ENCODE measurements around the gene UBALD2. TPM values are rescaled to one million over a fixed set of nuclear protein-coding genes. Genes with fewer than 3 reads are reported as not detected.
"Not testable (repeated sequence)": the region's sequence is repeated elsewhere in the genome, so short reads cannot be mapped to it uniquely, and the experiment has no call there.

Gene UBALD2
- total and polyA plus RNA-seq, 4 donors = 4.1 to 46.9 (median 32.8) TPM

- Histone ChIP-seq H3K9me3 (ENCODE audit: control insufficient read depth, insufficient read depth, low read length) (no peaks in the 10 kb centered on the region), H3K27me3 (ENCODE audit: control insufficient read depth, insufficient read depth, low read length) (no peaks in the 10 kb centered on the region), H3K36me3 (ENCODE audit: control insufficient read depth, insufficient read depth, low read length) (peaks cover 47% of the 10 kb centered on the region), H3K4me1 (ENCODE audit: control insufficient read depth, insufficient read depth, low read length) (no peaks in the 10 kb centered on the region), H3K27ac (ENCODE audit: low read depth, low read length) (no peak overlapping the region), H3K4me3 (ENCODE audit: low read depth, low read length) (no peak overlapping the region)
- WGBS (ENCODE audit: insufficient coverage) = 80% methylated on average over 7 of the region's 7 CpGs
- no peak for DNase-seq (ENCODE audit: low read depth in 4 of 6, low spot score in 6 of 6)
Observed at GRCh38 chr17:76293106-76293505, 28.0 kb downstream of the UBALD2 start.

GRCh38 chr17:76296186-76296585, 31.0 kb downstream of the UBALD2 start:
- Histone ChIP-seq H3K36me3 (ENCODE audit: control insufficient read depth, insufficient read depth, low read length) (peaks cover 29% of the 10 kb centered on the region), H3K27ac (ENCODE audit: low read depth, low read length) (no peak overlapping the region), H3K9me3 (ENCODE audit: control insufficient read depth, insufficient read depth, low read length) (no peaks in the 10 kb centered on the region), H3K4me1 (ENCODE audit: control insufficient read depth, insufficient read depth, low read length) (no peaks in the 10 kb centered on the region), H3K4me3 (ENCODE audit: low read depth, low read length) (no peak overlapping the region), H3K27me3 (ENCODE audit: control insufficient read depth, insufficient read depth, low read length) (no peaks in the 10 kb centered on the region)
- no peak for DNase-seq (ENCODE audit: low read depth in 4 of 6, low spot score in 6 of 6)
- WGBS (ENCODE audit: insufficient coverage) = 63% methylated on average over 2 of the region's 4 CpGs

DNA sequence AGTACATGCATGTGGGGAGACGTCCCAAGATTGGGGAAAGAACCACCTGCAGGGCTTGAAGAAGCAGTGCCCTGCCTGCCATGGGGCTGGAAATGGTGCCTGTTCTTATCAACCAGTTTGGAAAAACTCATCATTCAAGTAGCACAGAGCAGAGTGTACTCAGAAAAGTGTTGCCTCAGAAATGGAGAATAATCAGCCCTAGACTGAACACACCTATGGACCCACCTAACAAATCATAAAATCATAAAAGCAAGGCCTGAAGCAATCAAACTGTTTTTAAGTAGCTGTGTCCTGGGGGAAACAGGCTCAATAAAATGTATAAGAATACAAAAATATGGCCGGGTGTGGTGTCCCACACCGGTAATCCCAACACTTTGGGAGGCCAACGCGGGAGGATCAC, 31.7 kb downstream of the UBALD2 start:
- peaks cover 24% of the 10 kb centered on the region for H3K36me3 ChIP-seq (ENCODE audit: control insufficient read depth, insufficient read depth, low read length)
- no peaks in the 10 kb centered on the region for H3K27me3 ChIP-seq (ENCODE audit: control insufficient read depth, insufficient read depth, low read length)
- H3K27ac ChIP-seq (ENCODE audit: low read depth, low read length) = no peak overlapping the region
- H3K4me1 ChIP-seq (ENCODE audit: control insufficient read depth, insufficient read depth, low read length) = no peaks in the 10 kb centered on the region
- no peaks in the 10 kb centered on the region for H3K9me3 ChIP-seq (ENCODE audit: control insufficient read depth, insufficient read depth, low read length)
- no peak overlapping the region for H3K4me3 ChIP-seq (ENCODE audit: low read depth, low read length)
- no peak for DNase-seq (ENCODE audit: low read depth in 4 of 6, low spot score in 6 of 6)
- 100% methylated on average over 1 of the region's 5 CpGs for WGBS (ENCODE audit: insufficient coverage)

GRCh38 chr17:76297436-76297835, 32.3 kb downstream of the UBALD2 start:
- Histone ChIP-seq H3K9me3 (ENCODE audit: control insufficient read depth, insufficient read depth, low read length) (no peaks in the 10 kb centered on the region), H3K27ac (ENCODE audit: low read depth, low read length) (no peak overlapping the region), H3K4me1 (ENCODE audit: control insufficient read depth, insufficient read depth, low read length) (no peaks in the 10 kb centered on the region), H3K27me3 (ENCODE audit: control insufficient read depth, insufficient read depth, low read length) (no peaks in the 10 kb centered on the region), H3K4me3 (ENCODE audit: low read depth, low read length) (no peak overlapping the region), H3K36me3 (ENCODE audit: control insufficient read depth, insufficient read depth, low read length) (peaks cover 20% of the 10 kb centered on the region)
- DNase-seq (ENCODE audit: low read depth in 4 of 6, low spot score in 6 of 6) = no peak
- WGBS (ENCODE audit: insufficient coverage) = 90% methylated on average over 3 of the region's 3 CpGs

DNA sequence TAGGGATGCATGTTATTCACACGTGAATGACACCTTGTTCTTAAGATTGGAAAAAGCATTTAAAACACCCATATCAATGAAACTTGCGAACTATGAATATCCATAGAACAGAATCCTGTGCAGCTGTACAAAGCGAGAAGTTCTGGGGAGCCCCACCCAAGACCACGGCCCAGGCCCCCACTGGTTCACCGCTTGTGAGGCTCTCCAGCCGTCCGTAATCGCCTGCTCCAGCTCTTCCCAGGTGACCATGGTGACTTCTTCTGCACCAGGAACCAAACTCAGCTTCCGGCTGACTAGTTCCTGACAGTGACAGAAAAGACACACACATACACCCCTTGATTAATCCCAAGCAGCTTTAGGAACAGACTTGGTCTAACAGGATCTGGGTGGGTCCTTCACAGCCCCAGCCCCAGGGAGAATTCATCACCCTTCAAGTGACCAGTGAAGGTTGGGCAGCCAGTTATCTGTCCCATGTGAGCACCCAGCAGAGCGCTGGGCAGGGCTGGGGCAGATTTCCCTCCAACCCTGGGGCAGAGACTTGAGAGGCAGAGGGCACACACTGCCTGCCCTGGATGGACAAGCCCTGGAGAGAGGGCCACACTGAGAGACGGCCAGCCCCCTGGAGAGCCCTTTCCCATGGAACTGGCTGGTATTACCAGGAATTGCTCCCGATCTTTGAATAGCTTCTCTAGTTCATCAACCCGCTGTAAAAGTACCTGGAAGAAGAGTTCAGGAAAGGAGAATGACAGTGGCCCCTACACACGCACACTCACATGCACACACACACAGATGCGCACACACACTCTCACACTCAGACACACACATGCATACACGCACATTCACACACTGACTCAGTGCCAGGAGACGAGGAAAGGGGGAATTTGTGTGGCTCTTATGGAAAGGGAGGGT, 39.3 kb downstream of the UBALD2 start:
- H3K4me3 ChIP-seq (ENCODE audit: low read depth, low read length) = no peak overlapping the region
- H3K27me3 ChIP-seq (ENCODE audit: control insufficient read depth, insufficient read depth, low read length) = no peaks in the 10 kb centered on the region
- 86% methylated on average over 10 of the region's 17 CpGs for WGBS (ENCODE audit: insufficient coverage)
- H3K9me3 ChIP-seq (ENCODE audit: control insufficient read depth, insufficient read depth, low read length) = no peaks in the 10 kb centered on the region
- H3K4me1 ChIP-seq (ENCODE audit: control insufficient read depth, insufficient read depth, low read length) = no peaks in the 10 kb centered on the region
- H3K27ac ChIP-seq (ENCODE audit: low read depth, low read length) = no peak overlapping the region
- H3K36me3 ChIP-seq (ENCODE audit: control insufficient read depth, insufficient read depth, low read length) = peaks cover 45% of the 10 kb centered on the region
- no peak for DNase-seq (ENCODE audit: low read depth in 4 of 6, low spot score in 6 of 6)

- DNase-seq (ENCODE audit: low read depth in 4 of 6, low spot score in 6 of 6); H3K4me1 ChIP-seq (ENCODE audit: control insufficient read depth, insufficient read depth, low read length); H3K4me3 ChIP-seq (ENCODE audit: low read depth, low read length); H3K9me3 ChIP-seq (ENCODE audit: control insufficient read depth, insufficient read depth, low read length); H3K27ac ChIP-seq (ENCODE audit: low read depth, low read length); H3K27me3 ChIP-seq (ENCODE audit: control insufficient read depth, insufficient read depth, low read length): not testable (repeated sequence)
- peaks cover 48% of the 10 kb centered on the region for H3K36me3 ChIP-seq (ENCODE audit: control insufficient read depth, insufficient read depth, low read length)
- WGBS (ENCODE audit: insufficient coverage) = 94% methylated on average over 3 of the region's 3 CpGs
Observed at GRCh38 chr17:76305135-76305454, 39.9 kb downstream of the UBALD2 start.

GRCh38 chr17:76307299-76307965, 42.3 kb downstream of the UBALD2 start:
- no peak overlapping the region for H3K27ac ChIP-seq (ENCODE audit: low read depth, low read length)
- H3K4me3 ChIP-seq (ENCODE audit: low read depth, low read length) = no peak overlapping the region
- no peaks in the 10 kb centered on the region for H3K27me3 ChIP-seq (ENCODE audit: control insufficient read depth, insufficient read depth, low read length)
- peaks cover 51% of the 10 kb centered on the region for H3K36me3 ChIP-seq (ENCODE audit: control insufficient read depth, insufficient read depth, low read length)
- 94% methylated on average over 58 of the region's 58 CpGs for WGBS (ENCODE audit: insufficient coverage)
- no peaks in the 10 kb centered on the region for H3K4me1 ChIP-seq (ENCODE audit: control insufficient read depth, insufficient read depth, low read length)
- no peak for DNase-seq (ENCODE audit: low read depth in 4 of 6, low spot score in 6 of 6)
- no peaks in the 10 kb centered on the region for H3K9me3 ChIP-seq (ENCODE audit: control insufficient read depth, insufficient read depth, low read length)

DNA sequence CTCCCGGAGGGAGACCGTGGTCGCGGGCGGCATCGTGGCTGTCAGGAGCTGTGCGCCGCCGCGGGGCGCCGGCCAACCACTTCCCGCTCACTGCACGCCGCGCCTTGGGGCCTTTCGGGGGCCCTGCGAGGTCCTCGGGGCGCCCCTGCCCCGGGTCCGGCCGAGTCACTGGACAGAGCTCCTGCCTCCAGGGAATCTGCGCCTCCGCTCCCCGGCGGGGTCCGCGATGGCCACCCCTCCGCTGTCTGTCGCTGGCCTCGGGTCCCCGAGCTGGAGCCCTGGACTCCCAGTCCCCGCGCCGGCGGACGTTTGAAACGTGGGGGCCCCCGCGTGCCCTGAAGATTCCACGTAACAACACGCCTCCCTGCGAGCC, 42.8 kb downstream of the UBALD2 start, which contains the start of gene QRICH2:
TSS of gene QRICH2 (minus strand) at position 311 of the 373 bp plus-strand sequence. CDS start at position 33, 278 bp downstream.
- WGBS (ENCODE audit: insufficient coverage) = 94% methylated on average over 44 of the region's 44 CpGs
- no peak within 1 kb of the TSS for H3K27ac ChIP-seq (ENCODE audit: low read depth, low read length)
- H3K27me3 ChIP-seq (ENCODE audit: control insufficient read depth, insufficient read depth, low read length) = no peaks in the 10 kb centered on the region
- DNase-seq (ENCODE audit: low read depth in 4 of 6, low spot score in 6 of 6) = no peak
- no peaks in the 10 kb centered on the region for H3K9me3 ChIP-seq (ENCODE audit: control insufficient read depth, insufficient read depth, low read length)
- no peaks in the 10 kb centered on the region for H3K4me1 ChIP-seq (ENCODE audit: control insufficient read depth, insufficient read depth, low read length)
- H3K36me3 ChIP-seq (ENCODE audit: control insufficient read depth, insufficient read depth, low read length) = peaks cover 54% of the 10 kb centered on the region
- H3K4me3 ChIP-seq (ENCODE audit: low read depth, low read length) = no peak within 1 kb of the TSS

GRCh38 chr17:76309461-76309860, 44.3 kb downstream of the UBALD2 start:
- H3K4me3 ChIP-seq (ENCODE audit: low read depth, low read length) = no peak overlapping the region
- DNase-seq (ENCODE audit: low read depth in 4 of 6, low spot score in 6 of 6) = no peak
- H3K4me1 ChIP-seq (ENCODE audit: control insufficient read depth, insufficient read depth, low read length) = no peaks in the 10 kb centered on the region
- no CpG with 5 or more reads among the region's 4 CpGs for WGBS (ENCODE audit: insufficient coverage)
- no peaks in the 10 kb centered on the region for H3K27me3 ChIP-seq (ENCODE audit: control insufficient read depth, insufficient read depth, low read length)
- H3K27ac ChIP-seq (ENCODE audit: low read depth, low read length) = no peak overlapping the region
- H3K36me3 ChIP-seq (ENCODE audit: control insufficient read depth, insufficient read depth, low read length) = peaks cover 57% of the 10 kb centered on the region
- no peaks in the 10 kb centered on the region for H3K9me3 ChIP-seq (ENCODE audit: control insufficient read depth, insufficient read depth, low read length)

- Histone ChIP-seq H3K4me1 (ENCODE audit: control insufficient read depth, insufficient read depth, low read length) (no peaks in the 10 kb centered on the region), H3K4me3 (ENCODE audit: low read depth, low read length) (no peak overlapping the region), H3K9me3 (ENCODE audit: control insufficient read depth, insufficient read depth, low read length) (no peaks in the 10 kb centered on the region), H3K27me3 (ENCODE audit: control insufficient read depth, insufficient read depth, low read length) (no peaks in the 10 kb centered on the region), H3K36me3 (ENCODE audit: control insufficient read depth, insufficient read depth, low read length) (peaks cover 38% of the 10 kb centered on the region), H3K27ac (ENCODE audit: low read depth, low read length) (no peak overlapping the region)
- WGBS (ENCODE audit: insufficient coverage) = 52% methylated on average over 4 of the region's 9 CpGs
- peak in 1 of 6 donors; percentile 8 for DNase-seq (ENCODE audit: low read depth in 4 of 6, low spot score in 6 of 6)
Observed at GRCh38 chr17:76312735-76313134, 47.6 kb downstream of the UBALD2 start.
